ENCODE results near the gene AUTS2.

DNA sequence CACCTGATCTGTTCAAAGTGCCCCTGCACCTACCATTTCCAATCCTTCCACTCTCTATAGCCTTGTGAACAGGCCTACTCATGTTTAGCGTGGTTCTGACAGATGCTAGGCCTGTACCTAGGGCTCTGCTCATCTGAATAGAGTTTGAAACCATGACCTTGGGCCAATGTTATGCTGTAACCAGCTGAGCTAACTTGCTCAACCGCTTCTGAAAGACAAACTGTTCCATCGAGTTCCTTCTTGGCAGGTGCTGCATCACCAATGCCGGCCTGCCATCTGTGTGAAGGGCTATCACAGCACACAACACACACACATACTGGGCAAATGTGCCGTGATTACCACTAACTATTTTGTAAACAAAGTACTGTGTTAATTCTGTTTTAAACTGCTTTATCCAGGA is 1114.7 kb downstream of the AUTS2 start:
- TF ChIP-seq, protein P1, sequence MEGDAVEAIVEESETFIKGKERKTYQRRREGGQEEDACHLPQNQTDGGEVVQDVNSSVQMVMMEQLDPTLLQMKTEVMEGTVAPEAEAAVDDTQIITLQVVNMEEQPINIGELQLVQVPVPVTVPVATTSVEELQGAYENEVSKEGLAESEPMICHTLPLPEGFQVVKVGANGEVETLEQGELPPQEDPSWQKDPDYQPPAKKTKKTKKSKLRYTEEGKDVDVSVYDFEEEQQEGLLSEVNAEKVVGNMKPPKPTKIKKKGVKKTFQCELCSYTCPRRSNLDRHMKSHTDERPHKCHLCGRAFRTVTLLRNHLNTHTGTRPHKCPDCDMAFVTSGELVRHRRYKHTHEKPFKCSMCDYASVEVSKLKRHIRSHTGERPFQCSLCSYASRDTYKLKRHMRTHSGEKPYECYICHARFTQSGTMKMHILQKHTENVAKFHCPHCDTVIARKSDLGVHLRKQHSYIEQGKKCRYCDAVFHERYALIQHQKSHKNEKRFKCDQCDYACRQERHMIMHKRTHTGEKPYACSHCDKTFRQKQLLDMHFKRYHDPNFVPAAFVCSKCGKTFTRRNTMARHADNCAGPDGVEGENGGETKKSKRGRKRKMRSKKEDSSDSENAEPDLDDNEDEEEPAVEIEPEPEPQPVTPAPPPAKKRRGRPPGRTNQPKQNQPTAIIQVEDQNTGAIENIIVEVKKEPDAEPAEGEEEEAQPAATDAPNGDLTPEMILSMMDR (IDR thresholded peaks at IDR 0.05; ENCODE audit: insufficient read depth, low read length) = no peak
- TF ChIP-seq POLR2AphosphoS5 (IDR thresholded peaks at IDR 0.05; ENCODE audit: low read depth) (no peak), REST (IDR thresholded peaks at IDR 0.05; ENCODE audit: insufficient replicate concordance, low read depth) (no peak), GABPA (IDR thresholded peaks at IDR 0.05; ENCODE audit: low read depth) (no peak)

Data from HL-60 (cell line).